Anterior cingulate cortex (tissue), 58 donors: ENCODE data around the gene TECTA.
"Not testable (repeated sequence)": the region's sequence is repeated elsewhere in the genome, so short reads cannot be mapped to it uniquely, and the experiment has no call there.

Experiments used
- DNase-seq, 58 donors: peaks; one replicate each; lab custom pipeline; 2025; lab: John Stamatoyannopoulos, UW

TECTA gene

DNA sequence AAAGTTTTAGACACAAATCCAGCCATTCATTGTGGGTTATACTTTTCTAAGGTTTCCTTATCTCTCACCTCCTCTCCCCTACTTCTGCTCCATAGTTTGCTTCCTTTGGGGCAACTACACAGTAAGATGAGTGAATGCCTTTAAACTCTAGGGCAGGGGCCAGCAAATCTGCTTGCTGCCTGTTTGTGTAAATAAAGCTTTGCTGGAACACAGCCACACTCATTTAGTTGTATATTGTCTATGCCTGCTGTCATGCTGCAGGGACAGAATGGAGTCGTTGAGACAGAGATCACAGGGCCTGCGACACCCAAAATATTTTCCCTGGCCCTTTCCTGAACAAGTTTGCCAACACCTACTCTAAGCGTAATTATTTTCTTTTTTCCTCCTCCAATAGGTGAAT is 58.7 kb downstream of the TECTA start:
- no peak for DNase-seq

DNA sequence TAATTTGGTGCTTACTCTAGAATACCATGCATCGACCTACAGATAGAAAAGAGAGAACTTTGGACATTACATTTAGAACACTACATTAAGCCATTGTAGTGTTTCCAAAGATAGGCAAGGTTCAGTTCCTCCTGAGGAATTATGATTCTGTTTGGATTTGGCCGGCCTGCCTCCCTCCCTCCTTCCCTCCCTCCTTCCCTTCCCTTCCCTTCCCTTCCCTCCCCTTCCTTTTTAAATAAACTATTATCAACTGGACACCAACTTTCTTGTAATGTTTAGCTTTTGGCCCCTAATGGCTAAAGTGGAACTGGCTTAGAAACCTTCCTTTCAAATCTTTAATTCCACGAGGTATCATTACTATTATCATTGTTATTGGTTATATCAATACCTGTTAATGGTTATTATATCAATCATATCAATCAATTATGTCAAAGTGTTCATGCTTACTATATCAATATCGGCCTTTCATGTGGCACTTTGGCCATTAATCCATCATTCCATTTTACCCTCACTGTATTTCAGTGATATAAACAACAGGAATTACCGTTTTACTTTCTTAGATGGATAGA is 60.4 kb downstream of the TECTA start:
- DNase-seq = no peak

DNA sequence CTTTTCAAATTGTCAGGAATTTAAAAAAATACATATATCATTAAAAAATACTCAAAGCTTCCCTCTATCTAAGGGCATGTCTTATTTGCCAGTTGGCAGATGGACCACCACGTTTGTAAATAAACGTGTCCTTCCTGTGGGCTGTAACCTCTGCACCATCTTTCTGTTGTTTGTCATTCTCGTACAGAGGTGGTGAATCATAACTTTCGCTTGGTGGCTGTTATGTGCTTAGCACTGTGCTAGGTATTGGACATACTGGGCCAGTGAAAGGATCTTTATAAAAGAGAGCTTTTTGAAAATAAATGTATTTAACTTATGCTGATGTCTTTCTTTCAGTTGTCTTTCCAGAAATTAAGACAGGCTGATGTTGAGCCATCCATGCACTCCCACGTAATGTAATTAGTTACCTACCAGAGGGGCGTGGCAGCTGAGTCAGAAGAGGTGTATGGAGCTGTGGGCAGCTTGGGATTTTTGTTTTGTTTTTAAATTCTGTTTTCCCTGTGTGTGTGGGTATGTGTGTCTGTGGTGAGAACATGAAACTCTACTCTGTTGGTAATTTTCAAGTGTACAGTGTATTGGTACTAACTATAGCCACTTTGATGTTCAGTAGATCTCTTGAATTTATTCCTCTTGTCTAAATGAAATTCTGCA is 62.7 kb downstream of the TECTA start:
- DNase-seq = no peak

DNA sequence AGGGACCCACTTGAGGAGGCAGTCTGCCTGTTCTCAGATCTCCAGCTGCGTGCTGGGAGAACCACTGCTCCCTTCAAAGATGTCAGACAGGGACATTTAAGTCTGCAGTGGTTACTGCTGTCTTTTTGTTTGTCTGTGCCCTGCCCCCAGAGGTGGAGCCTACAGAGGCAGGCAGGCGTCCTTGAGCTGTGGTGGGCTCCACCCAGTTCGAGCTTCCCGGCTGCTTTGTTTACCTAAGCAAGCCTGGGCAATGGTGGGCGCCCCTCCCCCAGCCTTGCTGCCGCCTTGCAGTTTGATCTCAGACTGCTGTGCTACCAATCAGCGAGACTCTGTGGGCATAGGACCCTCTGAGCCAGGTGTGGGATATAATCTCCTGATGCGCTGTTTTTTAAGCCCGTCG is 76.6 kb downstream of the TECTA start:
- DNase-seq = not testable (repeated sequence)

DNA sequence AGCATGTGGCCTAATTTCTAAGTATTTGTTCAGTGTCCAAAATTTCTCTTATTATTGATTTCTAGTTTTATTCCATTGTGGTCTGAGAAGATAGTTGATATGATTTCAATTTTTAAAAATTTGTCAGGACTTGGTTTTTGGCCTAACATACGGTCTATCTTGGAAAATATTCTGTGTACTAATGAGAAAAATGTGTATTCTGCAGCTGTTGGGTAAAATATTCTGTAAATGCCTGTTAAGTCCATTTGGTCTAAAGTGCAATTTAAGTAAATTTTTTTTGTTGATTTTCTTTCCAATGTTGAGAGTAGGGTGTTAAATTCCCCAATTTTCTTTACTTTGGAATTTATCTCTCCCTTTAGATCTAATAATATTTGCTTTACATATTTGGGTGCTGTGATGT is 78.3 kb downstream of the TECTA start:
- DNase-seq = no peak

DNA sequence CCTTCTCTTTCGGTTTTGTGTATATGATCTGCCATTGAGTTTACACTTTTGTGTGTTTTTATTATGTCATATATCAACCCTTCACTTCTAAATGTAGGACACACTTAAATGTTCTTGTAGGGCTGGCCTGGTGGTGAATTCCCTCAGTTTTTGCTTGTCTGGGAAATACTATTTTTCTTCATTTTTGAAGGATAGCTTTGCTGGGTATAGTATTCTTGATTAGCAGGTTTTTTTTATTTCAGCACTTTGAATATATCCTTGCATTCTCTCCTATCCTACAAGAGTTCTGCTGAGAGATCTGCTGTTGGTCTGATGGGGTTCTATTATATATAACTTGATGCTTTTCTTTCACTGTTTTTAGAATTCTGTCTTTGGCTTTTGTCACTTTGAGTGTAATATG is 79.1 kb downstream of the TECTA start:
- no peak for DNase-seq

DNA sequence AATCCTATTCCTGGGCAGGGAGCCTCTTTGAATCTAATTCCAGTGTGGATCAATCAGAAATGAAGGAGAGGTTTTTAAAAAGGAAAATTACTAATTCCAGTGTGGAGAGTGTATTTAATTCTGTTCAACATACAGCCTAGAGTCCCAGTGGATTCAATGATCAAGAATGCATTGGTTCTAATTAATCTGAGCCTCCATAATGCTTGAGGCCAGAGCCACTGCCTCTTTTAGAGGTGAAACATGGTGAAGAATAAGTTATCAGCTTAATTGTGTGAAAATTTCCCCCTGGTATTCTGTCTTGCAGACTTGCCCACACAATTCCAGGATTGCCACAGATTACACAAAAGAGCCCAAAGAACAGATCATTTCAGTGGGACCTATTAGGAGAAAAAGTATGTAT is 87.7 kb downstream of the TECTA start:
- no peak for DNase-seq

DNA sequence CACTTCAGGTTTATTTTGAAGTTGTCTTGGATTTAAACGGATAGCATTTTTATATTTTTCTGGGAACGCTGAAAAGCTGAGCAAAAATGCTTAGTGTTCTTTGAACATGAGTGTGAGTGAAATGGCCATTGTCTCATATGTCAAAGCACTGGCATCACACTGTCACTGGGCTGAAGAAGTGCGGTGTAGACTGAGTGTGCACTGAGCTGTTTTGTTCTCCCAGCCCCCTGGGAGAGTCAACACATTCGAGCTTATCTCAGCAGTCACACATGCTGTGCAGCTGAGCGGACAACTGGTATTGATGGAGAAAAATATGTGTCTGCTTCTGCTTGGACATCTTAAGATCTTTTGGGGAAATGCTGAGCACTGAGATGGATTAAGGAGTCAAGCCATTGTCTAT is 90.8 kb downstream of the TECTA start:
- no peak for DNase-seq

DNA sequence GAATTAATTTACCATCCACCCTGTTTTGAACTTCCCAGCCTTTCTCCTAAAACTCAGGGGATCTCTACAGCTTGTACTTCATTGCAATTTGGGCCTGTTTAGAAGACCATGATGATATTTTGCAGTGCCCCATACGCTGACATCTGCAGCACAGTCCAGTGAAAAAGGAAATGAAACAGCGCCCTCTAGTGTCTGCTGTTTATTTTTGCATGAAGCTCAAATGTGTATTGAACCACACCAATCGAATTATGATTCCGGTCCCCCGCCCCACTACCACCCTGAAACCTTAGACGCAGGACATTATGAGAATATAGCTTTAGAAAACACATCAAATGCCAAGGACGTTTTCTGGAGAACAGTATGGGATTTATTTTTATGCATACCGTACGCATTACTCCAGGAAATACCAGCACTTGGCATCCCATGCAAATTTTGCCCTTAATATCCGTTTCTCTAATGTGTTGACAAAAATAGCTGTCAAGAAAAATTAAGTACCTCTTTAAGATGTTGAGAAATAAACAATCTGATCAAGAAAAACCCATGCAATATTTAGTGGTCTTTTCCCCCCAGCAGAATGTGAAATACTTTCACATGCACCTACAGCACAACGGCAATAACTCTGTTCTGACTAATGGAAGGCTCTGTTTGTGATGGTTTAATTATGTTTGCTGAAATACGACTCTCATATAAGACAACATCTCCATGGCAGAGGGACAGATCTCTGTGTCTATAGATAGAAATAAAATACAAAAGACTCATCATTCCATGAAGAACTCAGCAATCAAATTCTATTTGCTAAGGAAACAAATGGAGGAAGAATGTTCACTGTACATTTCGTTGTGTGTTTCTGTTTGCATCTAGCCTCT is 93.9 kb downstream of the TECTA start:
- DNase-seq = peak in 35 of 58 donors; percentile 2 to 69 (median 21)

DNA sequence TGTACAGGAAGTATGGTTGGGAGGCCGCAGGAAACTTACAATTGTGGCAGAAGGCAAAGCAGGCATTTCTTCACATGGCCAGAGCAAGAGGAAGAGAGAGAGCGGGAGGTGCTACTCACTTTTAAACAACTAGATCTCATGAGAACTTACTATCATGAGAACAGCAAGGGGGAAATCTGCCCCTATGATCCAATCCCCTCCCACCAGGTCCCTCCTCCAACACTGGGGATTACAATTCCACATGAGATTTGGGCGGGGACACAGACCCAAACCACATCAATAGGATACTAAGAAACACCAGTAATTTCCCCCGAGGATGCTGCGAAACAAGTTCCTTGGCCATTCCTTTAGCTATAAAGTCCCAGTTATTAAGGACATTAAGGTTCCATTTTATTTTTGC is 97.4 kb downstream of the TECTA start:
- no peak for DNase-seq

DNA sequence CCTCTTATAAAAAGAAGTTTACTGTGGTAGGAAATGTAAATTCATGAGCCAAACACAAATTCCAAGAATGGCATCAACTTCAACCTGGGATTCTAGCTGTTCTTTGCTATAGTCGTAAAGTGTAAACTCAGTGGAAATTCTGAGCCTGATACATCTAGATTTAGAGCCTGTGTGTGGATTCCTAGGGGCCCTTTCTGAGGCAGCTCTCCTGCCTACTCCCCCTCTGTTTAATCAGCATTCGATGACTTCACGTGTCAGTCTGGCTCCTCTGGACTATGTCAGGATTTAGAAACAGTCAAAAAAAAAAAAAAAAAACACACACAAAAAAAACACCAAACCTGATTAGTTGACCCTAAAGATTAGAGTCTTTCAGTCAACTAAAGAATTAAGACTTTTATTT is 98.5 kb downstream of the TECTA start:
- DNase-seq = no peak

DNA sequence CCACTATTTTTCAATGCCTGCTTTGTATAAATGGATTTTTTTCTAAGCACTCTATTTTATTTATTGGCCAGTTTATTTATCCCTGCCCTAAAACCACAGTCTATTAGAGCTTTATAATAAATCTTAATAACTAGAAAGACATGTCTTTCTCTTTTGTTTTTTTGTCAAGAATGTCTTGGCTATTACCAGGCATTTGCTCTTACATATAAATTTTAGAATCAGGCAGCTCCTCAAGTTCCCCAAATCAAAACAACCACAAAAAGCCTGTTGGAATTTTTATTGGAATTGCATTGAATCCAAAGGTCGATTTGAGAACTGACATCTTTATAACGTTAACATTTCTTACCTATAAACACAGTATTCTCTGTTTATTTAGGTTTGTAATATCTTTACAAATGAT is 105.8 kb downstream of the TECTA start:
- no peak for DNase-seq

DNA sequence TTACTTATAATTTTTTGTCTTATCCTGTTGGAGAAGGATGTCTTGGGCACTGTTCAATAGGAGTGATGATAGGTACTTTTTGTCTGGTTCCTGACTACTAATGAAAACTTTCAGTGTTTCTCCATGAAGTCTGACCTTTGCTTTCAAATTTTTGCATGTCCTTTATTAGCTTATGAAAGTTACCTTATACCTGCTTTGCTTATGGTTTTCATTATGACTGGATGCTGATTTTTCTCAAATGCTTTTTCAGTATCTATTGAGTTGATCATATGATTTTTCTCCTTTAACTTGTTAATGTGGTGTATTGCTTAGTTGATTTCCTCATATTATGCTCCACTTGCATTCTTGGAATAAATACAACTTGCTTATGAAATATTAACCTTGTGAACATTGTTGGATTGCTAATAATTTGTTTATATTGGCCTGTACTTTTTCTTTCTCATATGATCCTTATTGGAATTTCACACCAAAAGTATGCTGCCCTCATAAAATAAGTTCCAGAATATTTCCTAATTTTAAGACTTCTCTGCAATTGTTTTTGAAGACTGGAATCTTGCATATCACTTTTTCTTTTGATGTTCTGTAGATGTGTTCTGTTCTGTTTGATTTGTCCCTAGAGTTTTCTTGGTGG is 106.6 kb downstream of the TECTA start:
- DNase-seq = no peak

DNA sequence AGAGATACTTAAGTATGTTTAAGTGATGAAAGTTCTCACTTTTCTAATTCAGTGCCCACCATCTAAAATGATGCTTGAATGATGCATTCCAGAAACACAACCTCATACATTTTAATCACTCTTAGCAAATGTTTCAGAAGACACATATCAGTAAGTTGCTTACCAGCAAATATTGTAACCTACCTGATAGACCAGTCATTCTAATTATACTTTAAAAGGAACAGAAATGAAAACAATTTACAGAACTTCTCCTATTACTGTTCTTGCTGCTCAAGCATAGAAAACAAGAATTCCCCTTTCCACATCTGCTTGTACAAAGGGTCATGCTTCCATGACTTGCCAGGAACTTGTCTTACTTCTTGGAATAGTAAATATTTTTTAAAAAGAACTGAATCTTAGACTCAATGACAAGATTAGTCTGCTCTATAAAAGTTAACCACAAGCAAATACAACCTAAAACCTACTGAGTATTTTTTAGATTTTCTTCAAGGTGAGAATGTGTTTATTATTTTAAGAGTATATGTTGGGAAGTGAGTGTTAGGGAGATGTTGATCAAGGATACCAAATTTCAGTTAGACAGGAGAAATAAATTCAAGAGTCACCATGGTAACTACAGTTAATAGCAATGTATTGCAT is 109.5 kb downstream of the TECTA start:
- DNase-seq = no peak

DNA sequence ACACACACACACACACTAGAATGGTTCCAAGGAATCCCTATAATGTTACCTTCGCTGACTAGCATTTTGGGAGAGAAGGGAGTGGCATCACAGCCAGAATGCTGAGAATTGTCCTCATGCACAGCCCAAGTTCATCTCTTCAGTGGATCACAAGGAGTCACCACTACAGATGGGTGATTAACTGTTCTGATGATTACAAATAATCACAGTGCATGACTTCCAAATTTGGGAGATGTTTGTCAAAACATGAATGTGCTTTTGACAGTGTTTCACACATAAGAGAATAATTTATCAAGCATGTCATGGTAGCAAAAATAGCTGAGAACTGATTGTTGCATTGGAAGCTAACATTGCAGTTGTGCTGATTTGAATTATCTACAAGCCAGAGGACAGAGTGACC is 110.6 kb downstream of the TECTA start:
- no peak for DNase-seq

DNA sequence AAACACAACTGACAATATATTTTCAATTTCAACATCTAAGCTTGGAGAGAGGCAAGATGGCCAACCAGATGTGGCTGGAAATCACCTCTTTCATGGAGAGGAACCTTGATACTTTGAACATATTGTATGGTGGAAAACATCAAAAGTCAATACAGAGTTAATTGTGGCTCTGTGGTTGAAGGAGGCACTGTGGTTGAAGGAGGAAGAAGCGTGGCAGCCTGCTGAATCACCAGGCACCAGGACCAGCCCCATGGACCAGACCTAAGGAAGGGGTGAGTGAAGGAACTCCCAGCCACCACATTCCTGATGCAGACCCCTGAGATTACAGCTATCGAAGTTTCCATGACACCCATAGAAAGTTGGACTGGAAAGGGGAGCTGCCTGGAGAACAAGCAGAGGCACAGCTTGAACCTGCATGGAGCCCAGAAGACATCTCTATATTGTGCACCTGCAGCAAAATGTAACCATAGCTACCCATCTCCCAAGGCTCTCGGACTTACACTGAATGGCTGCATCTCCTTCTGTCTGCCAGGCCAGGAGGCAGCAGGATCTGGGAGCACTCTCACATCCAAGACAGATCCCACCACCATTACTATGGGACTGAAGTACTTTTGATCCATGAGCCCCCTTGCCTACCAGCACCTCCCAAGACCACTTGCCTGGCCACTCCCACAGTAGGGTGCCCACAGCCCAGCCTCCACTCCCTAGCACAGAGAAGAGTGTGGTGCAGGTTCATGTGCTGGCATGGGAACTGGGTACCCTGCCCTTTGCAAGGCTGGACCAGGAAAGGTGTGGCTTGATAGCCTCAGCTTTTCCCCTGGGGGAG is 111.7 kb downstream of the TECTA start:
- no peak for DNase-seq

DNA sequence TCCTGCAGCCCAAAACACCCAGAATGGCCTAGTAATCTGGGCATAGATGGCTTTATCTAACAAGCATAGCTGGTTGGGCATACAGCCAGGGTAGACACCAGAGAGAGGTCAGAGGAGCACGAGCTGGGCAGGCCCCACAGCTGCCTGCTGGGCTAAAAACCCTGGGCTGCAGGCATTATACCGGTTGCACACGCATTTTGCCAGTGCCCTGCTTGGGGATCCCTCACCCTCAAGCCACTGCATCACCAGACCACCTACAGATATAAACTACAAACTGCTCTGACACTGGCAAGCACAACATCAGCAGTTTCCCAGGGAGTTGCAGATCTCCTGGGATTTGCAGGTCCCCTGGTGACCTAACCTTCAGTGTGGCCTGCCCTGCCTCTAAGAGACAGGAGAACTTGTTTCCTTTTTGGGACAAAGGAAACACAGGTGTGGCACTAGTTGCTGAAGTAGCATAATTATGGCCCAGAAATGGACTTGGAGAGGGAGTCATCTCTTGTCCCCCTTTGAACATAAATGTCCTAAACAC is 112.4 kb downstream of the TECTA start:
- no peak for DNase-seq

DNA sequence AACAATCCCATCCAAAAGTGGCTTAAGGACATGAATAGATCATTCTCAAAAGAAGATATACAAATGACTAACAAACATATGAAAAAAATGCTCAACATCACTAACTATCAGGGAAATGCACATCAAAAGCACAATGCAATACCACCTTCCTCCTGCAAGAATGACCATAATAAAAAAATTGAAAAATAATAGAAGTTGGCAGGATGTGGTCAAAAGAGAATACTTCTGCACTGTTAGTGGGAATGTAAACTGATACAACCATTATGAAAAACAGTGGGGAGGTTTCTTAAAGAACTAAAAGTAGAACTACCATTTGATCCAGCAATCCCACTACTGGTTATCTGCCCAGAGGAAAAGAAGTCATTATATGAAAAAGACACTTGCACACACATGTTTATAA is 113.8 kb downstream of the TECTA start:
- DNase-seq = no peak

DNA sequence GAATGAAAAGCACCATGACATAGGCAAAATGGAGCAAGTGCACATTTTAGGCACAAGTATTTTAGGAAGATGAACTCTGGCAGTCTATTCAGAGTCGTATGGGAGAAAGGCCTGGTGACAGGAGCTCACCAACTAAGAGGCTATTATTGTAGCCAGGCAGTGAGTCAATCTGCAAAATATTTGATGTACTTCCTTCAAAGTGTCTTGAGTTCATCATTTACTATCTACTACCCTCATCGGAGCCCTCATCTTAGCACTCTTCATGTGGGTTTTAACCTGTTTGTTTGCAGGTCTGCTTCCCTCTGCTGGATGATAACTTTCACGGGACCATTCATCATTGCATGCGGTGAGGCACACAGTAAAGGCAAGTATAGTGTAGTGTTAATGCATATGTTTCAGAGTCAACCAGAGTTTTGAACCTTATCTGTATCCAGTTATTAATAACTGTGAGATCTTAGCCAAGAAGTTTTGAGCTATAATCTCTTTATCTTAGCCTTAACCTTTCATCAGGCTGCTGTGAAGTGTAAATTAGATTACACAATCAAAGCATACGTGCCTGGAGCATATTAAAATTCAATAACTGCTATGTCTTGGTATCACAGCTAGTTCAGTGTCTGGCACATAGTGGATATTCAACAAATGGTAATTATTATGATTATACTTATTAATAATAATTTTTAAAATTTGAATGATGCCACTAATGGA is 120.6 kb downstream of the TECTA start:
- DNase-seq = no peak
